Astrocyte of the cerebellum (primary cell): ENCODE results near the gene MGST1.

Experiments used
- DNase-seq: peaks from one replicate; pipeline ENCODE4 v3.0.0-alpha.2; 2011; ENCODE audit warnings: low read depth
- H3K4me3 ChIP-seq: 2 replicates; pipeline ENCODE4 v1.5.1; 2011; ENCODE audit warnings: mild to moderate bottlenecking, low read depth, low read length, moderate library complexity
- CTCF ChIP-seq: IDR thresholded peaks from 2 replicates; pipeline ENCODE4 v1.5.1; 2012; ENCODE audit warnings: low read length, low read depth, moderate library complexity, mild to moderate bottlenecking; ENCODE audit errors: missing control alignments
- in situ Hi-C: cut with HindIII; loops from 2 replicates; pipeline ENCODE4 v1.10.0; 2017; ENCODE audit warnings: low sequenced_read_pairs

The MGST1 gene

GRCh38 chr12:16329594-16329993 lies 17.9 kb upstream of the MGST1 start:
- no peak overlapping the region for H3K4me3 ChIP-seq
- no peak for DNase-seq
- no peak for TF ChIP-seq CTCF
- in situ Hi-C loops: no loop called here

DNA sequence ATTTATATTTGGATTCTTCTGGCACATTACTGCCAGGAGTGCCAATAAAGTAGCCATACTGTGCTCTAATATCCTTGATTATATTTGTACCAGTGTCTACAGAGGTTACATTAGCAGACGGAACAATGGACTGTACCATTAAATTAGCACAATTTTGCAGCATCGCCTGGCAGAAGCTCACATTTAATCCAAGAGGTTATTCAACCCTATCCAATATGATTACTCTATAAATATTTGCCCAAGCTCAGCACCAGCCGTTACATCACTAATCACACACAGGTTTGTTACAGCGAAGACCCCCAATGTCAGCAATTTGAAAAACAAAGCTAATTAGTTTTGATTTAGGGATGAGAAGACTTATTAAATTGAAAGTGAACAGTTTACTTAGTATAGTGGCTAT lies 16.9 kb upstream of the MGST1 start:
- DNase-seq: no peak
- in situ Hi-C loops: no loop called here
- H3K4me3 ChIP-seq: no peak overlapping the region
- TF ChIP-seq CTCF: no peak

- no peak for DNase-seq
- TF ChIP-seq CTCF: no peak
- H3K4me3 ChIP-seq: no peak overlapping the region
- in situ Hi-C loops: no loop called here
These were observed 15.4 kb upstream of the MGST1 start for GRCh38 chr12:16331998-16332397.

DNA sequence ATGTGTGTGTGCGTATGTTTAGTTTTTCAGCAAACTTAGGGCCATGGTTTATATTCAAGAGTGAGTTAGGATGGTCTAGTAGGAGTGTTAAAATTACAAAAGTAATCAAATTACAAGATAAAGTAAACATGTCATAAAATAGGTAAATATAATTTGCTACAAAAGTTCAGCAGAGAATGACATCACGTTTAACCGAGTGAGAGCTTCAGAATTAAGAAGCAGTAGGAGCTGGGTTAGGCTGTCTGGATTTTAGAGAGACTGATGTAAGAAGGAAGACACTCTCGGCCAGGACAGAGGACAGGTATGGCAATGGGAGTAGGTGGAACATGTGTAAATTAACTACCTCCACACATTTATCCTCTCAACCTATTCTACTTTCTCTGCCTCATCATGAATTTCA lies 11.6 kb upstream of the MGST1 start:
- in situ Hi-C loops: no loop called here
- no peak for TF ChIP-seq CTCF
- H3K4me3 ChIP-seq: no peak overlapping the region
- DNase-seq: no peak

DNA sequence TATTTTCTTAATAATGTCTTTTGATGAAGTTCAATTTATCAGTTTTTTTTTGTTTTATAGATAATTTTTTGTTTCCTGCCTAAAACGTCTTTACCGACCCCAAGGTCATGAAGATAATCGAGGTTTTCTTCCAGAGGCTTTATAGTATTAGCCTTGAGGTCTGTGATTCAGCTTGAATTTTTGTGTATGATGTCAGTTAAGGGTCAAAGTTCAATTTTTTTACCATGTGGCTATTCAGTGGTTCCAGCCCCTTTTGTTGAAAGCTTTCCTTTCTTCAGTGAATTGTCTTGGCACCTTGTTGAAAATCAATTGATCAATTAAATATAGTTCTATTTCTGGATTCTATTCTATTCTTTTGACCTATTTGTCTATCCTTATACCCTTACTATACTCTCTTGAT lies 3.2 kb upstream of the MGST1 start:
- no peak for TF ChIP-seq CTCF

GRCh38 chr12:16345105-16345504 lies 2.3 kb upstream of the MGST1 start:
- H3K4me3 ChIP-seq: no peak overlapping the region
- TF ChIP-seq CTCF: no peak
- in situ Hi-C loops: no loop called here
- no peak for DNase-seq

More for the DNA sequence above, 3.2 kb upstream of the MGST1 start:
- in situ Hi-C loops: no loop called here
- DNase-seq: no peak
- H3K4me3 ChIP-seq: no peak overlapping the region

- DNase-seq: no peak
- peak overlapping the region; percentile 47 for H3K4me3 ChIP-seq
- no peak for TF ChIP-seq CTCF
- in situ Hi-C loops: no loop called here
These were observed 487 bp upstream of the MGST1 start for GRCh38 chr12:16346958-16347357.
